Panc1 (cell line): ENCODE measurements around the gene TOM1L1. TPM values are rescaled to one million over a fixed set of nuclear protein-coding genes. Genes with fewer than 3 reads are reported as not detected.

Experiments used
- ATAC-seq: fragments of 200-7000 bp; cut with Tn5 transposase; 2 replicates; pipeline ENCODE4 v1.9.1; 2020; ENCODE audit warnings: mild to moderate bottlenecking, moderate library complexity
- BruUV-seq: library from RNA; stranded (reverse); fragments of 400-500 nt; replicated peaks from 2 replicates; lab custom pipeline; 2021; lab: Mats Ljungman, UMichigan
- CTCF ChIA-PET: fragments of 300-600 bp; sonication (Branson Sonifier 250); formaldehyde crosslinking; loops from one replicate; lab custom pipeline; 2022; ENCODE audit warnings: antibody characterized with exemption; lab: Charles Lee
- POLR2A ChIA-PET: fragments of 300-600 bp; sonication (Branson Sonifier 250); formaldehyde crosslinking; loops from one replicate; lab custom pipeline; 2022; ENCODE audit warnings: antibody characterized with exemption; lab: Charles Lee
- DNase-seq: peaks from one replicate; pipeline ENCODE4 v3.0.0-alpha.2; 2010; ENCODE audit warnings: low read depth, low spot score
- H3K27ac ChIP-seq: 2 replicates; pipeline ENCODE4 v1.5.1; 2011; ENCODE audit warnings: mild to moderate bottlenecking, low read length, inconsistent platforms
- H3K27me3 ChIP-seq: fragments of 200-500 bp; sonication (Bioruptor generic); 2 replicates; pipeline ENCODE4 v1.6.0; 2014; ENCODE audit warnings: low read length, inconsistent platforms; ENCODE audit not compliant: control insufficient read depth, insufficient read depth
- H3K36me3 ChIP-seq: fragments of 200-500 bp; sonication (Bioruptor generic); 2 replicates; pipeline ENCODE4 v1.5.1; 2014; ENCODE audit warnings: inconsistent platforms, mild to moderate bottlenecking, low read length, moderate library complexity; ENCODE audit not compliant: control insufficient read depth, insufficient read depth
- H3K4me1 ChIP-seq: 2 replicates; pipeline ENCODE4 v1.5.1; 2011; ENCODE audit warnings: inconsistent platforms, mild to moderate bottlenecking, low read length, moderate library complexity; ENCODE audit not compliant: control insufficient read depth, insufficient read depth
- H3K4me3 ChIP-seq, 2 experiments: 2 replicates each; pipeline ENCODE4 v1.5.1; 2011 to 2012; ENCODE audit warnings: low read depth in 2 of 2, low read length in 2 of 2, mild to moderate bottlenecking in 2 of 2, inconsistent platforms in 1 of 2, moderate library complexity in 1 of 2
- H3K9me3 ChIP-seq: fragments of 200-500 bp; sonication (Bioruptor generic); 2 replicates; pipeline ENCODE4 v1.5.1; 2014; ENCODE audit warnings: low read depth, mild to moderate bottlenecking, inconsistent platforms, low read length, moderate library complexity; ENCODE audit not compliant: control insufficient read depth, insufficient read depth
- CTCF ChIP-seq: fragments of 450-650 bp; IDR thresholded peaks from 2 replicates; pipeline ENCODE4 v1.5.1; 2017; ENCODE audit warnings: mild to moderate bottlenecking
- POLR2AphosphoS5 ChIP-seq: IDR thresholded peaks from 2 replicates; pipeline ENCODE4 v1.6.1; 2012; ENCODE audit warnings: mild to moderate bottlenecking, low read depth, low read length, moderate library complexity
- REST ChIP-seq, 2 experiments: IDR thresholded peaks; 2 replicates each; pipeline ENCODE4 v1.6.1; 2011 to 2012; ENCODE audit warnings: low read depth in 2 of 2, control low read depth in 1 of 2, low read length in 1 of 2, mild to moderate bottlenecking in 1 of 2, moderate library complexity in 1 of 2; ENCODE audit not compliant: insufficient read depth in 1 of 2
- SIN3A ChIP-seq: IDR thresholded peaks from 2 replicates; pipeline ENCODE4 v1.6.1; 2012; ENCODE audit warnings: low read depth, mild to moderate bottlenecking, low read length, moderate library complexity, borderline replicate concordance; ENCODE audit not compliant: insufficient read depth
- TCF7L2 ChIP-seq: IDR thresholded peaks from 2 replicates; pipeline ENCODE4 v1.6.1; 2011; ENCODE audit warnings: mild to moderate bottlenecking, low read depth, low read length, inconsistent platforms
- in situ Hi-C: cut with HindIII; loops from 2 replicates; pipeline ENCODE4 v1.10.0; 2016; ENCODE audit warnings: low sequenced_read_pairs, low pct_unique_long_range_greater_than_20kb
- intact Hi-C: fragments of 100-400 bp; cut with micrococcal nuclease; formaldehyde crosslinking; loops from one replicate; pipeline ENCODE4 v1.10.0; 2022; ENCODE audit not compliant: unreplicated experiment
- total RNA-seq: library from RNA; stranded (reverse); gene quantifications from one replicate; pipeline ENCODE4 v1.2.1, GENCODE V29; 2021; ENCODE audit not compliant: unreplicated experiment

TOM1L1 gene
- total RNA-seq, 1 experiment from 2014 or later = 53.9 TPM

- Histone ChIP-seq H3K36me3 (no peaks in the 10 kb centered on the region), H3K27ac (no peak overlapping the region), H3K4me3 (no peak overlapping the region), H3K27me3 (no peaks in the 10 kb centered on the region), H3K4me1 (no peaks in the 10 kb centered on the region), H3K9me3 (no peaks in the 10 kb centered on the region)
- ChIA-PET POLR2A (no interaction called here), CTCF (no interaction called here)
- in situ Hi-C loops = no loop called here
- DNase-seq (no peak), ATAC-seq (no peak)
- TF ChIP-seq TCF7L2 = no peak
- no peak for TF ChIP-seq CTCF
- no peak for TF ChIP-seq REST (IDR thresholded peaks at IDR 0.05; ENCODE audit: insufficient read depth in 1 of 2, low read depth in 2 of 2, low read length in 1 of 2)
- TF ChIP-seq POLR2AphosphoS5 = no peak
- no peak for TF ChIP-seq SIN3A
- BruUV-seq = no TSS peak
- intact Hi-C loops = loop anchor here (2.0 to 5.0 kb wide), 2 partner anchors 300 to 516 kb away; partner anchors contain the start of gene SMIM36
Observed at GRCh38 chr17:54996441-54996840, 95.8 kb downstream of the TOM1L1 start.

- no TSS peak for BruUV-seq
- Histone ChIP-seq H3K27me3 (no peaks in the 10 kb centered on the region), H3K36me3 (no peaks in the 10 kb centered on the region), H3K9me3 (no peaks in the 10 kb centered on the region), H3K27ac (no peak overlapping the region), H3K4me3 (no peak overlapping the region), H3K4me1 (no peaks in the 10 kb centered on the region)
- POLR2A ChIA-PET = no interaction called here
- ATAC-seq (no peak), DNase-seq (no peak)
- intact Hi-C loops = no loop called here
- in situ Hi-C loops = no loop called here
- no peak for TF ChIP-seq CTCF
- TF ChIP-seq SIN3A = no peak
- TF ChIP-seq POLR2AphosphoS5 = no peak
- TF ChIP-seq TCF7L2 = no peak
- no peak for TF ChIP-seq REST (IDR thresholded peaks at IDR 0.05; ENCODE audit: insufficient read depth in 1 of 2, low read depth in 2 of 2, low read length in 1 of 2)
- CTCF ChIA-PET = no interaction called here
Observed at GRCh38 chr17:55002458-55002857, 101.8 kb downstream of the TOM1L1 start.
